Measurements from ENCODE around the gene STAB2. TPM values are rescaled to one million over a fixed set of nuclear protein-coding genes. Genes with fewer than 3 reads are reported as not detected.

Gene STAB2
- total RNA-seq, 2 experiments from 2014 or later: not detected

DNA sequence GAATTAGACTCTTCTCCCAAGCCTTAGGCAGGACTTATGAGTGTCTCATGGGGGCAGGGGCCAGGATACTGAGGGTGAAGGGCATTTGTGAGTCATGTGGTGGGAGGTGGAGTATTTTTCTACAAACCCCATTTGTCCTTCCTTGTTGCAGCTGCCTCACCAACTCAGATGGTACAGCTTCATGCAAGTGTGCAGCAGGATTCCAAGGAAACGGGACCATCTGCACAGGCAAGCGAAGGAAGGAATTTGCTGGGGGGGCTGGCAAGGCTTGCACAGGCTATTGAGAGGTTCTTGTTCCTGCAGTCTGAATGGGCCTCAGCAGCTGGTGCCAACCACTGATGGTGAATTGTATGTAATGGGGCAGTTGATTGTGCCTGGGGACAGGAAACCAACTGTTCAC, 125.1 kb downstream of the STAB2 start:
- no TSS peak for BruUV-seq (replicated peaks)
- TF ChIP-seq EZH2phosphoT487 (IDR thresholded peaks at IDR 0.05; ENCODE audit: borderline replicate concordance, low read depth, low read length) (no peak), CTCF (conservative IDR thresholded peaks at IDR 0.05; ENCODE audit: low read length) (no peak)
- H3K27ac ChIP-seq (ENCODE audit: low read depth, low read length, poor library complexity, severe bottlenecking): no peak overlapping the region
- ChIA-PET POLR2A (interaction anchor here (0.5 to 0.9 kb wide), 3 partner anchors 12 to 110 kb away, joined by 3 read pairs; no protein-coding TSS in a partner anchor), CTCF (ENCODE audit: unreplicated experiment) (no interaction called here)
- no peaks in the 10 kb centered on the region for H3K9me3 ChIP-seq (ENCODE audit: low read length)
- H4K20me1 ChIP-seq (ENCODE audit: insufficient read depth, low read length): no peaks in the 10 kb centered on the region
- H3K4me3 ChIP-seq (ENCODE audit: low read depth, low read length, poor library complexity, severe bottlenecking): no peak overlapping the region
- no peaks in the 10 kb centered on the region for H3K4me1 ChIP-seq (ENCODE audit: insufficient read depth, low read length, poor library complexity, severe bottlenecking)
- intact Hi-C loops (cut with micrococcal nuclease; ENCODE audit: unreplicated experiment): no loop called here
- H3K36me3 ChIP-seq (ENCODE audit: insufficient read depth, low read length): no peaks in the 10 kb centered on the region
- no peak overlapping the region for H2AFZ ChIP-seq (ENCODE audit: low read length)
- no peak overlapping the region for H3K4me2 ChIP-seq (ENCODE audit: low read length)
- H3K79me2 ChIP-seq (ENCODE audit: insufficient read depth, low read depth, low read length): no peaks in the 10 kb centered on the region
- H3K9me2 ChIP-seq (ENCODE audit: insufficient read depth, low read length): no peaks in the 10 kb centered on the region
- no peak for DNase-seq (ENCODE audit: low spot score)

DNA sequence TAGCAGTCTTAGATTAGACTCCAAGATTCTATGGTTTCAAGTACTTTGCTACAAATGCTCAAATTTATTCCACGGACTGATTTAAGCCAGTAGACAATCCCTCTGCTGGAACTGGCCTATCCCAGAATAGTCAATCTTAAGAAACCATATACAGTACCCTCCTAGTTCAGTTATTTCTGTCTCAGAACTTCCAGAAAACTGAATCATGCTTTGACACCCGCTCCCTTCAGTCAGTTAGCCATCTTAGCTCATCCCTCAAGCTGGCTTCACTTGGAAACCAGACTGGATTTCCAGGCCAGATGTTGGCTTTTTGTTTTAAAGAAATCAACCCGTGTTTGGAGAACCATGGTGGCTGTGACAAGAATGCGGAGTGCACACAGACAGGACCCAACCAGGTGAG, 128.4 kb downstream of the STAB2 start:
- H3K27ac ChIP-seq (ENCODE audit: low read depth, low read length, poor library complexity, severe bottlenecking): no peak overlapping the region
- BruUV-seq (replicated peaks): no TSS peak
- no peaks in the 10 kb centered on the region for H3K9me3 ChIP-seq (ENCODE audit: low read length)
- H3K36me3 ChIP-seq (ENCODE audit: insufficient read depth, low read length): no peaks in the 10 kb centered on the region
- H3K4me2 ChIP-seq (ENCODE audit: low read length): no peak overlapping the region
- ChIA-PET CTCF (ENCODE audit: unreplicated experiment) (no interaction called here), POLR2A (no interaction called here)
- no peaks in the 10 kb centered on the region for H3K4me1 ChIP-seq (ENCODE audit: insufficient read depth, low read length, poor library complexity, severe bottlenecking)
- H3K4me3 ChIP-seq (ENCODE audit: low read depth, low read length, poor library complexity, severe bottlenecking): no peak overlapping the region
- no peaks in the 10 kb centered on the region for H4K20me1 ChIP-seq (ENCODE audit: insufficient read depth, low read length)
- DNase-seq (ENCODE audit: low spot score): no peak
- intact Hi-C loops (cut with micrococcal nuclease; ENCODE audit: unreplicated experiment): no loop called here
- H3K9me2 ChIP-seq (ENCODE audit: insufficient read depth, low read length): no peaks in the 10 kb centered on the region
- no peaks in the 10 kb centered on the region for H3K79me2 ChIP-seq (ENCODE audit: insufficient read depth, low read depth, low read length)
- H2AFZ ChIP-seq (ENCODE audit: low read length): no peak overlapping the region
- no peak for TF ChIP-seq CTCF (conservative IDR thresholded peaks at IDR 0.05; ENCODE audit: low read length)
- TF ChIP-seq EZH2phosphoT487 (IDR thresholded peaks at IDR 0.05; ENCODE audit: borderline replicate concordance, low read depth, low read length): no peak

- ChIA-PET CTCF (ENCODE audit: unreplicated experiment) (no interaction called here), POLR2A (no interaction called here)
- H3K9me3 ChIP-seq (ENCODE audit: low read length): no peaks in the 10 kb centered on the region
- no peaks in the 10 kb centered on the region for H4K20me1 ChIP-seq (ENCODE audit: insufficient read depth, low read length)
- no peak for DNase-seq (ENCODE audit: low spot score)
- H3K79me2 ChIP-seq (ENCODE audit: insufficient read depth, low read depth, low read length): no peaks in the 10 kb centered on the region
- H3K9me2 ChIP-seq (ENCODE audit: insufficient read depth, low read length): no peaks in the 10 kb centered on the region
- BruUV-seq (replicated peaks): no TSS peak
- no peaks in the 10 kb centered on the region for H3K4me1 ChIP-seq (ENCODE audit: insufficient read depth, low read length, poor library complexity, severe bottlenecking)
- H3K27ac ChIP-seq (ENCODE audit: low read depth, low read length, poor library complexity, severe bottlenecking): no peak overlapping the region
- H3K36me3 ChIP-seq (ENCODE audit: insufficient read depth, low read length): no peaks in the 10 kb centered on the region
- TF ChIP-seq CTCF (conservative IDR thresholded peaks at IDR 0.05; ENCODE audit: low read length) (no peak), EZH2phosphoT487 (IDR thresholded peaks at IDR 0.05; ENCODE audit: borderline replicate concordance, low read depth, low read length) (no peak)
- no peak overlapping the region for H2AFZ ChIP-seq (ENCODE audit: low read length)
- no peak overlapping the region for H3K4me2 ChIP-seq (ENCODE audit: low read length)
- no peak overlapping the region for H3K4me3 ChIP-seq (ENCODE audit: low read depth, low read length, poor library complexity, severe bottlenecking)
- intact Hi-C loops (cut with micrococcal nuclease; ENCODE audit: unreplicated experiment): no loop called here
Measured at GRCh38 chr12:103716517-103717196, 129.6 kb downstream of the STAB2 start.
